Mesenchymal stem cell (in vitro differentiated cells and primary cell): ENCODE measurements around the gene ALK.

Experiments
- DNase-seq: peaks from one replicate; pipeline ENCODE4 v3.0.0-alpha.2; 2013
- H2AFZ ChIP-seq: one replicate; pipeline ENCODE4 v1.6.1; 2013; ENCODE audit warnings: low read depth, mild to moderate bottlenecking, control low read depth, inconsistent platforms, low read length, moderate library complexity
- H2AK5ac ChIP-seq: 2 replicates; pipeline ENCODE4 v1.6.1; 2013; ENCODE audit warnings: low read length, moderate library complexity, mild to moderate bottlenecking, inconsistent platforms; ENCODE audit not compliant: severe bottlenecking
- H2BK120ac ChIP-seq: one replicate; pipeline ENCODE4 v1.6.1; 2013; ENCODE audit warnings: low read depth, mild to moderate bottlenecking, inconsistent platforms, low read length, moderate library complexity
- H2BK12ac ChIP-seq, 2 experiments: one replicate each; pipeline ENCODE4 v1.6.1; 2013; ENCODE audit warnings: inconsistent platforms in 2 of 2, low read length in 2 of 2, mild to moderate bottlenecking in 2 of 2, moderate library complexity in 2 of 2, control low read depth in 1 of 2
- H2BK15ac ChIP-seq: one replicate; pipeline ENCODE4 v1.6.1; 2013; ENCODE audit warnings: mild to moderate bottlenecking, low read depth, inconsistent platforms; ENCODE audit not compliant: poor library complexity, severe bottlenecking
- H2BK5ac ChIP-seq: 2 replicates; pipeline ENCODE4 v1.6.1; 2013; ENCODE audit warnings: low read depth, mild to moderate bottlenecking, low read length, control low read depth, inconsistent platforms; ENCODE audit not compliant: poor library complexity, severe bottlenecking
- H3K14ac ChIP-seq, 2 experiments: one replicate each; pipeline ENCODE4 v1.6.1; 2013; ENCODE audit warnings: inconsistent platforms in 2 of 2, low read length in 2 of 2, control low read depth in 1 of 2, mild to moderate bottlenecking in 1 of 2, moderate library complexity in 1 of 2
- H3K18ac ChIP-seq, 2 experiments: one replicate each; pipeline ENCODE4 v1.6.1; 2013; ENCODE audit warnings: inconsistent platforms in 2 of 2, low read length in 2 of 2, control low read depth in 1 of 2, low read depth in 1 of 2, mild to moderate bottlenecking in 1 of 2
- H3K23ac ChIP-seq, 2 experiments: one replicate each; pipeline ENCODE4 v1.6.1; 2013; ENCODE audit warnings: inconsistent platforms in 2 of 2, low read length in 2 of 2, mild to moderate bottlenecking in 2 of 2, moderate library complexity in 2 of 2, control low read depth in 1 of 2
- H3K27ac ChIP-seq: 2 replicates; pipeline ENCODE4 v1.5.1; 2013; ENCODE audit warnings: mild to moderate bottlenecking, moderate library complexity, low read length, control low read depth, inconsistent platforms; ENCODE audit not compliant: poor library complexity, severe bottlenecking
- H3K27me3 ChIP-seq, 2 experiments: 2 replicates each; pipeline versions ENCODE4 v1.6.1 to v1.7.0; 2013; ENCODE audit warnings: low read length in 2 of 2, mild to moderate bottlenecking in 2 of 2, moderate library complexity in 2 of 2, control low read depth in 1 of 2, inconsistent platforms in 1 of 2; ENCODE audit not compliant: control insufficient read depth in 1 of 2, insufficient read depth in 1 of 2
- H3K36me3 ChIP-seq, 2 experiments: 2 replicates each; pipeline versions ENCODE4 v1.6.1 to v1.7.0; 2013; ENCODE audit warnings: low read length in 2 of 2, control low read depth in 1 of 2, inconsistent platforms in 1 of 2, low read depth in 1 of 2, mild to moderate bottlenecking in 1 of 2; ENCODE audit not compliant: insufficient read depth in 2 of 2, control insufficient read depth in 1 of 2
- H3K4ac ChIP-seq, 2 experiments: one replicate each; pipeline ENCODE4 v1.6.1; 2013; ENCODE audit warnings: inconsistent platforms in 2 of 2, low read length in 2 of 2, mild to moderate bottlenecking in 2 of 2, moderate library complexity in 2 of 2, control low read depth in 1 of 2, low read depth in 1 of 2
- H3K4me1 ChIP-seq: 2 replicates; pipeline ENCODE4 v1.6.1; 2013; ENCODE audit warnings: low read depth, low read length, control low read depth; ENCODE audit not compliant: control insufficient read depth, insufficient read depth
- H3K4me2 ChIP-seq: 2 replicates; pipeline ENCODE4 v1.6.1; 2013; ENCODE audit warnings: low read length, mild to moderate bottlenecking, inconsistent platforms; ENCODE audit not compliant: poor library complexity, severe bottlenecking
- H3K4me3 ChIP-seq, 2 experiments: 2 replicates each; pipeline versions ENCODE4 v1.5.1 to v1.7.0; 2013; ENCODE audit warnings: low read length in 2 of 2, mild to moderate bottlenecking in 2 of 2, control low read depth in 1 of 2, low read depth in 1 of 2; ENCODE audit not compliant: insufficient read depth in 1 of 2
- H3K79me1 ChIP-seq: replicated peaks from 2 replicates; pipeline ENCODE4 v1.6.1; 2013; ENCODE audit warnings: mild to moderate bottlenecking, control low read depth, low read length, inconsistent platforms; ENCODE audit not compliant: poor library complexity, severe bottlenecking
- H3K9ac ChIP-seq: 2 replicates; pipeline ENCODE4 v1.7.0; 2013; ENCODE audit warnings: mild to moderate bottlenecking, low read length, moderate library complexity
- H3K9me3 ChIP-seq: 2 replicates; pipeline ENCODE4 v1.7.0; 2013; ENCODE audit warnings: mild to moderate bottlenecking, low read length; ENCODE audit not compliant: control insufficient read depth
- H4K8ac ChIP-seq: one replicate; pipeline ENCODE4 v1.6.1; 2013; ENCODE audit warnings: inconsistent platforms, mild to moderate bottlenecking, low read length, moderate library complexity
- H4K91ac ChIP-seq: one replicate; pipeline ENCODE4 v1.6.1; 2013; ENCODE audit warnings: mild to moderate bottlenecking, low read length, inconsistent platforms
- WGBS: methylation state at CpG from one replicate; pipeline ENCODE4 v1.1.7; 2013; ENCODE audit warnings: mixed read lengths; 5-methylcytosine and 5-hydroxymethylcytosine counted together

ALK gene

DNA sequence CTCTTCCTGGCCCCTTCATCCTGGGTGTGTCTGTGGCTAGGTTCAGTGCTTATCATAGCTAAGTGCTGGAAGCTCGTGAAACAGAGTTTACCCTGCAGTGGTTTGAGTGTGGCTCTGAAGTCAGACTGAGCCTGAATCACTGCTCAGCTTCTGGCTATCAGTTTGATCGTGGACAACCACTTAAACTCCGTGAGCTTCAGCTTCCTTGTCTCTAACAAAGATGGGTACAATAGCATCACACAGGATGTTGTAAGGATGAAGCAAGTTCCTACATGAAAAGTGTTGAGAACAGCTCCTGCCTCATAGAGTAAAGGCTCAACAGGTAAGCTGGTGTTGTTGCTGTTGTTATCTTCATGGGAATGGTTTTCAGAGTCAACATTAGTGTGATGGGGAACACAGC is 595.8 kb downstream of the ALK start:
- Histone ChIP-seq H3K36me3 (no peaks in the 10 kb centered on the region), H3K4me1 (no peaks in the 10 kb centered on the region), H3K4me3 (no peak overlapping the region), H3K27ac (no peak overlapping the region), H3K9ac (no peak overlapping the region), H2BK12ac (no peak overlapping the region), H3K27me3 (peaks cover 0 to 6% of the 10 kb centered on the region in 2 experiments), H4K91ac (no peak overlapping the region), H3K4me2 (no peak overlapping the region), H3K23ac (no peak overlapping the region), H3K4ac (no peak overlapping the region), H2AK5ac (no peak overlapping the region), H3K14ac (no peak overlapping the region), H2BK5ac (no peak overlapping the region), H3K9me3 (no peaks in the 10 kb centered on the region), H3K79me1 (no peaks in the 10 kb centered on the region), H4K8ac (no peak overlapping the region), H3K18ac (no peak overlapping the region), H2BK120ac (no peak overlapping the region), H2BK15ac (no peak overlapping the region), H2AFZ (no peak overlapping the region)
- WGBS = 63% methylated on average over 3 of the region's 3 CpGs
- DNase-seq = no peak

DNA sequence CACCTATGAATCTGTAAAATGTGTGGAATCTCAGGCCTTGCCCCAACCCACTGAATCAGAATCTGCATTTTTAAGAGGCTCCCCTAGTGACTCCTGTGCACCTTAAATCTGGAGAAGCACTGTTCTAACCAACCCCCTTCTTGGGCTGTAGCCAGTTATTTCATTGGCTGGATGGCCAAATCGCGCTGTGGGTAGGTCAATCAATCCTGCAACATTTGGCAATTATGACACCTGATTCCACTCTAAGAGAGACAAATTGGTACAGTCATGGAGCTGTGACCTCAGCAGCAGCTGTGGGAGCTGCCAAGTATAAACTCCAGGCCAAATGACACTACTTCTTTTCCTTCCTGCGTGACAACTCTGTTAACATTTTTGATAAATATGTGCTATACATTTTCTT is 597.4 kb downstream of the ALK start:
- no peak overlapping the region for H2BK5ac ChIP-seq
- H2BK120ac ChIP-seq = no peak overlapping the region
- WGBS = 65% methylated on average over 2 of the region's 3 CpGs
- H2BK12ac ChIP-seq = no peak overlapping the region
- H3K14ac ChIP-seq = no peak overlapping the region
- no peak overlapping the region for H4K91ac ChIP-seq
- no peaks in the 10 kb centered on the region for H3K4me1 ChIP-seq
- no peak overlapping the region for H2BK15ac ChIP-seq
- H2AFZ ChIP-seq = no peak overlapping the region
- no peak overlapping the region for H3K18ac ChIP-seq
- H2AK5ac ChIP-seq = no peak overlapping the region
- no peaks in the 10 kb centered on the region for H3K36me3 ChIP-seq
- DNase-seq = peak; percentile 5
- H3K4me3 ChIP-seq = no peak overlapping the region
- H3K27me3 ChIP-seq = peaks cover 0 to 6% of the 10 kb centered on the region in 2 experiments
- H3K23ac ChIP-seq = no peak overlapping the region
- H3K27ac ChIP-seq = no peak overlapping the region
- H3K4me2 ChIP-seq = no peak overlapping the region
- H3K9ac ChIP-seq = no peak overlapping the region
- no peak overlapping the region for H4K8ac ChIP-seq
- H3K4ac ChIP-seq = no peak overlapping the region
- no peaks in the 10 kb centered on the region for H3K79me1 ChIP-seq
- H3K9me3 ChIP-seq = no peaks in the 10 kb centered on the region

DNA sequence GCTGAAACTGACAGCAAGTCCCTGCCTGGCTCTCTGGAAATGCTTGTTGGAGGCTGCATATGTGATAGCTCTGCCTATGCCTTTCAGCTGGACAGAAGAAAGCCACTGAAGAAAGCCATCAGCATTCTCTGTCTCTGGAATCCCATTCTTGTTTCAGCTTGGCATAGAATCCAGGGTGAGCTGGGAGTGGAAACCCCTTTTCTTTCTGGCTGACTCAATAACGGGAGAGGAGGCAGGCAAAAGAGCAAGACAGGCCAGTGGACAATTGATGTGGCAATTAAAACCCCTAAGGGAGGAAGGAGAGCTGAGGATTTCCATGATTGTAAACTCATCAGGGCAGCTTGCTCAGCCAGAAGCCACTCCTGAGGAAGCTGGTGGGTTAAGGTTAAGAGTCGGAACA is 598.1 kb downstream of the ALK start:
- no peak overlapping the region for H3K23ac ChIP-seq
- H3K4ac ChIP-seq = no peak overlapping the region
- no peak overlapping the region for H2BK120ac ChIP-seq
- no peak overlapping the region for H3K27ac ChIP-seq
- no peak overlapping the region for H2BK15ac ChIP-seq
- H2AK5ac ChIP-seq = no peak overlapping the region
- H2BK5ac ChIP-seq = no peak overlapping the region
- H3K9me3 ChIP-seq = no peaks in the 10 kb centered on the region
- H3K9ac ChIP-seq = no peak overlapping the region
- no peak overlapping the region for H4K91ac ChIP-seq
- no peaks in the 10 kb centered on the region for H3K4me1 ChIP-seq
- H3K79me1 ChIP-seq = no peaks in the 10 kb centered on the region
- no peak overlapping the region for H3K14ac ChIP-seq
- H3K27me3 ChIP-seq = peaks cover 0 to 6% of the 10 kb centered on the region in 2 experiments
- H3K36me3 ChIP-seq = no peaks in the 10 kb centered on the region
- no peak overlapping the region for H4K8ac ChIP-seq
- no peak overlapping the region for H3K4me2 ChIP-seq
- 52% methylated on average over 2 of the region's 2 CpGs for WGBS
- H2AFZ ChIP-seq = no peak overlapping the region
- DNase-seq = no peak
- H3K18ac ChIP-seq = no peak overlapping the region
- H2BK12ac ChIP-seq = no peak overlapping the region
- no peak overlapping the region for H3K4me3 ChIP-seq

DNA sequence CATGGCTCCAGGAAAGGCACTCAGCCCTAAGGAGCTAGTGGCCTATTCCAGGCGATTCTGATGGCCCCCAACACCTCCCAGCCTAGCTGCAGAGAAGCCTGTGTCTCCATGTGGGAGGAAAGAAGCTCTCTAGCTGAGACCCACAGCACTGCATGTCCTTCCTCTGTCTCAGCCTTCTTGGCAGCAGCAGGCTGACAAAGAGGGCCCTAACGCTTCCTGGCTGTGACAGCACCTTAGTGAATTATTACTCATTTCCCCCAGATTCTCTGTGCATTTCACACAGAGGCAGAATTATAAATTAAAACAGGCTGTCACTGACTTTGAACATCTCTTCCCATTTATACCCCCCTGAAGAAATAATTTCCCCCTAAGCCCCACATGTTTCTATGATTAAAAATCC is 599.4 kb downstream of the ALK start:
- 14% methylated on average over 2 of the region's 2 CpGs for WGBS
- Histone ChIP-seq H3K14ac (no peak overlapping the region), H2BK5ac (no peak overlapping the region), H3K79me1 (no peaks in the 10 kb centered on the region), H2BK15ac (no peak overlapping the region), H2BK12ac (no peak overlapping the region), H3K4me2 (no peak overlapping the region), H3K27me3 (peaks cover 0 to 6% of the 10 kb centered on the region in 2 experiments), H3K4ac (no peak overlapping the region), H4K8ac (no peak overlapping the region), H3K23ac (no peak overlapping the region), H3K36me3 (no peaks in the 10 kb centered on the region), H4K91ac (no peak overlapping the region), H3K9ac (no peak overlapping the region), H3K4me3 (no peak overlapping the region), H2BK120ac (no peak overlapping the region), H3K9me3 (no peaks in the 10 kb centered on the region), H3K4me1 (no peaks in the 10 kb centered on the region), H3K27ac (no peak overlapping the region), H2AFZ (no peak overlapping the region), H3K18ac (no peak overlapping the region), H2AK5ac (no peak overlapping the region)
- no peak for DNase-seq
